ENCODE measurements around the gene CCDC69.

CCDC69 gene

DNA sequence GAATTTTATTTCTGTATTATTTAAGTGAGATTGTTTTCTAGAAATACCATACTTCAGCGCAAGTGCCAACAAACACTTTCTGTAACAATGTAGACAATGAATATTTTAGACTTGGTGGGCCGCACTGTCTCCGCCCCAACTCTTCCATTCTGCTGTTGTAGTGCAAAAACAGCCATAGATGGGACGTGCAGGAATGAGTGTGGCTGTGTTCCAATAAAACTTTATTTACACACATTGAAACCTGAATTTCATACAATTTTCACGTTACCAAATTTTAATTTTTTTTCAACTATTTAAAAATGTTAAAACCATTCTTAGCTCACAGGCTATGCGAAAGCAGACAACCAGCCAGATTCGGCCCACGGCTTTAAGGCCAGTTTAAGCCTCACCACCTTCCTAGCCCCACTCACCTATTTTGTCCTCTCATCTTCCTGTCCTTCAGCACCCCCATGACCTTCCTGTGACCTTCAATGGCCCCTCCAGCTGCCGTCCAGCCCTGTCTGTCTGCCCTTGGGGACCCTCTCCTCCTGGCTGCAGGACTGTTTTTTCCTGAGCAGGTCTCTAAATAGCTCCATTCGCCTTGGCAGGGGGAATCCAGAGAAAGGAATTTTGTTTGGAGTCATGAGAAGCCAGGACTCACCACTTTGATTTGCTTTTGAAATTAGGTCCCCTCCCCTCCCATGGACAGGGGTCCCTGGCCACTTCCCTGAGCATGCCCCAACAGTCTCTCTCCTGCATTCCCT lies 55.1 kb downstream of the CCDC69 start:
- no peak for DNase-seq (ENCODE audit: low spot score)
- no peak for FAIRE-seq

DNA sequence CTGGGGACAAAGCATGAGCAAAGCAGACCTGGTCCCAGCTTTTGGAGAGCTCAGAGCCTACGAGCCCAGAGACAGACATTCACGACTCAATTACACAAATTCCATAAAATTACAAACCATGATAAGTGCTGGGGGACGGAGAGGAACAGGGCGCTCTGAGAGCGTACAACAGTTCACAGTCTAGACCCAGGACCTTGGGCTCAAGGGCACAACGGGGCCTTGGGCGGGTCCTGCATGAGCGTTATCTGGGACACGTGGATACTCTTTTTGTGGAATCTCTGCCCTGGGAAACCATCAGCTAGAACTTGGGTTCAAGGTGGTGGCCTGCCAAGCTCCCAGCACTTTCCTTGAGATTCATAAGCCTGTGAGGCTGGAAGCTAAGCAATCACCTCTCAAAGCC lies 56.9 kb downstream of the CCDC69 start:
- no peak for DNase-seq (ENCODE audit: low spot score)
- FAIRE-seq = no peak

DNA sequence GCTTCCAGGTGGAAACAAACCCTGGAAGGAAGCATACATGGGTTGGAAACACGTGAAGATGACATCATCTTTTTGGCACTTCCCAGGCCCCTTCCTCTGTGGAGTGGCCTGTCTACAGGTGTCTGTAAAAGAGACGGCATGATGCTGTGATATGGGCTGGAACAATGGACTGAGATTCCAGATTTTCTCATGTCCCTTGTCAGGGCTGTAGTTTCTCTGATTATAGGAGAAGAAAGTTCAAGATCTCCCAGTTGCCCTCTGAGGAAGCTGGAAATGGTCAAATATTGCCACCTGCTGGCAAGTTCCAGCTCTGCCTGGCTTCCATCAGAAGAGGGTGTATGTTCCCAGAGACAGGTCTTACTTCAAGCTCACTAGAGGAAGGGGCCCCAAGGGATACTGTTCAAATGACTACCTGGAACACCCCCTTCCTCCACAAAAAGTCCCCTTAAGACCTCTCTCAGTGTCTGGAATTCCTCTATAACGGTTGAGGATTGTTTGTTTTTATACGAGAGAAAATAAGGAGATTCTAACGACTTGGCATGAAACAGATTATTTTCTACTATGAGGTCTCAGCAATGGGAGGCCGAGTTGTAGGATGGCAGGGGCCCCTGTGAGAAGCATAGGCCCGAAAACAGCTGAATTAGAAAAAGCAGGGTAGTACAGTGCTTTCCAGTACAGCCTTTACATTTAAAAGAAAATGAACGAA lies 59.1 kb downstream of the CCDC69 start:
- DNase-seq (ENCODE audit: low spot score) (peak; percentile 79), FAIRE-seq (no peak)

DNA sequence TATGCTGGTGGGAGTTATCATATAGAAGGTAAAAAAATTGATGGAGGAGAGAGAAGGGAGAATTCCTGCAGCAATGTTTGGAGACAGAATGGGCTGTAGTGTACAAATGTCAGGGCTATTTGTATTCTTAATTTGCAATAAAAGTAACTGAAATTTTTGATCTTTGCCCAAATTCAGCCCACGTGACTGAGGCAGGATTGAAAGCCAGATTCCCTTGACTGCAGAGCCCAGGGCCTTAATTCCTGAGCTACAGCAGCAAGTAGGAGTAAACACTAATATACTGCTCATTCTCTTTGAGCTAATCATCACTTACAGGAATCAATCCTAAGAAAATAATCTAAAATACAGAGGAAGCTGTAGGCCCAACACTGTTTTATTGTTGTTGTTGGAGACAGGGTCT lies 61.1 kb downstream of the CCDC69 start:
- no peak for DNase-seq (ENCODE audit: low spot score)
- no peak for FAIRE-seq

DNA sequence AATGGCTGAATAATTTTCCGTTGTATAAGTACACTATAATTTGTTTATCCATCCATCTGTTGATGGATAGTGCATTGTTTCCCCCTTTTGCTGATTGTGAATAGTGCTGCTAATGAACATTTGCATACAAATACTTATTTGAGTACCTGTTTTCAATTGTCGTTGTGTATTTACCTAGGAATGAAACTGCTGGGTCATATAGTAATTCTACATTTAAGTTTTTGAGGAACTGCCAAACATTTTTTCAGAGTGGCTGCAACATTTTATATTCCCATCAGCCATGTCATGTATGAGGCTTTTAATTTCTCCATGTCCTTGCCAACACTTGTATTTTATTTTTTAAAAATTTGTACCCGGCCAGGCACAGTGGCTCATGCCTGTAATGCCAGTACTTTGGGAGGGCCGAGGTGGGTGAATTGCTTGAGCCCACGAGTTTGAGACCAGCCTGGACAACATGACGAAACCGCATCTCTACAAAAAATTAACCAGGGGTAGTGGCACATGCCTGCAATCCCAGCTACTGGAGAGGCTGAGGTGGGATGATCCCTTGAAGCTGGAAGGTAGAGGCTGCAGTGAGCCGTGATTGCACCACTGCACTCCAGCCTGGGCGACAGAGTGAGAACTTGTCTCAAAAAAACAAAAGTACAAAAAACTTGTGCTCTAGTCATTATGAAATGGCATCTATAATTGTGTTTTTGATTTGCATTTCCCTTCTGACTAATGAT lies 64.1 kb downstream of the CCDC69 start:
- DNase-seq (ENCODE audit: low spot score) (no peak), FAIRE-seq (no peak)

DNA sequence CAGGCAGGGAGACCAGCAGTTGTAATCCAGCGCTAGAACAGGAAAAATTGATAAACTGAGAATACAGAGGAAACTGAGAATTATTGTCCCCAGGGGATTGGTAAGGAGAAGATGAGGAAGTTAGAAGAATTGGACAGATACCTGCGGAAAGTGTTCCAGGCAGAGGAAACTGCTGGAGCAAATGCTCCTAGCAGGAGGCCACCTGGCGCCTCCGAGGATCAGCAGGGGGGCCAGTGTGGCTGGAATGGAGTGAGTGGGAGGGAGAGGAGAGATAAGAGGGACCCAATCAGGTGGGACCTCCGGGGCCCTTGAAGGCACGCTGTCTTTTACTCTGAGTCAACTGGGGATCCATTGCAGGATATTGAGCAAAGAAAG lies 65.6 kb downstream of the CCDC69 start:
- DNase-seq (ENCODE audit: low spot score) (peak; percentile 20), FAIRE-seq (no peak)

DNA sequence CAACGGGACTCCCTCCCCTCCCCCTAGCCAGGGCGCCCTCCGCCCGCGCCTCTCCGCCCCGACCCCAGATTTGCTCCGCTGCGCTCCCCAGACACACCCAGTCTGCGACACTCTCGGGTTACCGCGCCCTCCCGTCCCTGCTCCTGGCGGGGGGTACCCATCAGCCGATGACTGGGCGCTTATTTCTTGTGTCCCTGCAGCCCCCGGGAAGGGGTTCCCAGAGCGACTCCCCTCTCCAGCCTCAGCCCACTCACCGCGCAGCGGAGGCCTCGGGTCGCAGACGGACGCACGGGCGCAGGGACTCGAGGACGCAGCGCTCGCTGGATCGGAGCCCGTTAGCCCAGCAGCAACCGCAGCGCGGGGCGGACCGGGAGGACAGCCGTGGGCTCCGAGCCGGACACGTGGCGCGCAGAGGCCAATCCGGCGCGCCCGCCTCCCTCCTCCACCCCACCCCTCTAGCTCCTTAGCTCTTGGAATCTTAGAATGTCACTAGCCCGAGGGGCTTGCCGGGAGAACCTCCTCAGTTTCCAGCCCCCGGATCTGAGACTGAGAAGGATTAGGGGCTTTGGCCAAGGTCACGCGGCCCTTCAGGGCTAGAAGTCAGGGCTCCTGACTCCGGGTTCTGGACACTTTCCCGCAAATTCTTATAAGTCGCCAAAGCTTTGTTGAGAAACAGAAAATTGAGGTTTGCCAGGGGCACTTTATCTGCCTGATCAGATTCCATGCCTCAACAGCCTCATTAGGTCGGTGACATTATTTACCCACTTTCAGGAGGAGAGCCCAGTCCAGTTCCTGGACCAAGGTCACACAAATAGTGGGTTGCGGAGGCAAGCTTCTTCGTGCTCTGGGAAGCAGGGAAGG lies 66.2 kb downstream of the CCDC69 start, which contains the start of gene ANXA6:
TSS of gene ANXA6 (minus strand) at position 354 of the 861 bp plus-strand sequence. CDS start 9,878 bp downstream, outside the sequence.
- DNase-seq (ENCODE audit: low spot score) = peak; percentile 94
- peak; percentile 87 for FAIRE-seq

DNA sequence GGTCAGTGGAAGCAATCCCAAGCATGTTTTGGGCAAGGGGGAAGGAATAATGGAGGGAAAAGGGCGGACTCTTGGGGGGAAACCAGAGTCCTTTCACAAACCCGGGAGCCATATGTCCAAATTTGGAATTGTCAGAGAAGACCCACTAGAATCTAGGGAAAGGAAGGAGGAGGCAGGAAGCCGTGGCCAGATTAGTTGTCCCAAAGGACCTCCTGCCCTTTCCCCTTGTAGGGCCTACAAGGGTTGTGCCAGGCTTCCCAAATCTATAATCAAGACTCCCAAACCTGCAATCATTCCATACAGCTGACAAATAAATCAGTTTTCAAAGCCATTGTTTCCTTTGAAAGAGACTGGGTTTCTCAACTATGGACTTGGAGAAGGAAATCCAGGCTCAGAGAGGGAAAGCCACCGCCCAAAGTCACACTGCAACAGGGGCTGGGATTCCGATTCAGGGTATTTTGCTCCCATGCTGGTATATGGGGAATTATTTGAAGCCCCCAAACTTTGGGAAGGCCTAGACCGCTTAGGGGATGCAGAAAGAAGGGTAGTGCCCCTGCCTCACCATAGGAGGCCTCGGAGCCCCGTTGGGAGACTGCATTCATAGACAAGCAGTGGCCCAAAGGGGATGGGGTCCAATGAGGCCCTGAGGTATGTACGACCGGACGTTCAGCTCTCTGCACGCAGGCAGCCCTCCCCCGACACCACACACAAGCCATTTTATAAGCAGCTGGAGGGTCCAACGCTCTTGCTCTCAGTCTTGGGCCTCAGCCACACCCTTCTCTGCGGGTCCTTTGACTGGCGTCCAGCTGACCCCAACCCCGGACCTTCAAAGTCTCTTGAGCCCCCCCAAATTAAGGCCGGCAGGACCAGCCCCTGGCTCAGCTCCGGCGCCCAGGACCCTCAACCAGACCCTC lies 67.1 kb downstream of the CCDC69 start:
- FAIRE-seq = no peak
- peak; percentile 38 for DNase-seq (ENCODE audit: low spot score)

DNA sequence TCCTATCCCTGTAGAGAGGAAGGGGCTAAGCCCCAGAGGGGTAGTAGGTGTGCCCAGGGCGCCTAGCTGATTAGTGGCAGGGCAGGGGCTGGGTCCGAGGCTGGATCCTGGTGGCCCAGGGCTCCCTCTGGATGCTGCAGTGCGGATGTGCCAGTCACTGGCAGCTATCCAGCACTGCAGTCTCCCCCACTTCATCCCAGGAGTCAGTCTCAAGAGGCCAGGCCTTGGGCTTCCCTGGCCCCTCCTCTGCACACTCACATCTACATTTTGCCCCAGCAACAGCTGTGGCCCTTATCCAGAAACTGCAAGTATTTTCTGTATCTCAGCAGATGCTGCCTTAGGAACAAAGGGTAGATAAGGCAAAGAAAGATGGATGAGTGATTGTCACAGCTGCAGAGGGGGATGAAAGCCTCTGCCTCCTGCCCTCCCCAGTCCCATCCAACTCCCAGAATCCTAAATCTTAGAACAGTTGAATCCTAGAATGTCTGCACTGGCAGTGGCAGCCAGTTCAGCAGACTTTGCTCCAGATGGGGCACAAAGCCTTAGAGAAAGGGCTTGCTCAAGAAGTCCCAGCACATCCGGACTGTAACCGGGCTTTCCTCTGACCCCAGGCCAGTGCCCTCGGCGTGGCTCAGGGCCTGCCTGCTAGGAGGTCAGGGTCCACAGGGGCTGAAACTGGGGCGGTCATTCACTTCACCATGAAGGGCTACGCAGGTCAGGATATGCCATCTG lies 68.0 kb downstream of the CCDC69 start:
- FAIRE-seq = no peak
- peak; percentile 46 for DNase-seq (ENCODE audit: low spot score)

DNA sequence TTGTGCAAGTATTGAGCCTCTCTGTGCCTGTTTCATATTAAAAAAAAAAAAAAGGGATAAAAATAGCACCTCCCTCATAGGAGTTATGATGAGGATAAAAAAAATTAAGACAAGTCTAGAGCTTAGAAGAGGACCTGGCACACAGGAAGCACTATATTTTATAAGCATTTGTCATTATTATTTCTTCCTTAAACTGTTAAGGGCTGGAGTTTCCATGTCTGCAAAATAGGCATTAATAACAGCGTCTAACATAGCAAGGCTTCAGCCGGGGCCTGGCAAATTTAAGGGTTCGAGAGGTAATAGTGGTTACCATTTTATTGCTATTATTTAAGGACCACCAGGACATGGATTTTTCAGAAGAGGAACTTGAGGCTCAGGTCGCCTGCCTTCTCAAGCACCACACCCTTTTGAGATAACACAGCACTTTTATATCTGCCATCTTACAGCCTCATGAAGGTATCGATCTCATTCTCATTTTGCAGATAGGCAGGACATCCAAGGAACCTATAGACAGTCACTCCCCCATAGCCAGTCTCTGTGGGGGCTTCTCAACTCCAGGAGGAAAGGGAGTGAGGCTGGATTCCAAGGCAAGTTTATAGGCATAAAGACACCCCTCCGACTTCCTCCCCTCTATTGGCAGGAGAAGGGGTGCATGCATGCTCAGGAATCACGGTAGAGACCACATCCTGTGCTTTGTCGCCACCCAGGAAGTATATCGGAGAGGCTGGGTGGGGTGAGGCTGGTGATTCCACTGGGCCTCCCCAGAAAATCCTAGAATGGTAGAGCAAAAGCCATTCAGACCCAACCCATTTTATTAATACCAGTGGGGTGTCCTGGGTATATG lies 68.7 kb downstream of the CCDC69 start:
- FAIRE-seq (no peak), DNase-seq (ENCODE audit: low spot score) (no peak)

DNA sequence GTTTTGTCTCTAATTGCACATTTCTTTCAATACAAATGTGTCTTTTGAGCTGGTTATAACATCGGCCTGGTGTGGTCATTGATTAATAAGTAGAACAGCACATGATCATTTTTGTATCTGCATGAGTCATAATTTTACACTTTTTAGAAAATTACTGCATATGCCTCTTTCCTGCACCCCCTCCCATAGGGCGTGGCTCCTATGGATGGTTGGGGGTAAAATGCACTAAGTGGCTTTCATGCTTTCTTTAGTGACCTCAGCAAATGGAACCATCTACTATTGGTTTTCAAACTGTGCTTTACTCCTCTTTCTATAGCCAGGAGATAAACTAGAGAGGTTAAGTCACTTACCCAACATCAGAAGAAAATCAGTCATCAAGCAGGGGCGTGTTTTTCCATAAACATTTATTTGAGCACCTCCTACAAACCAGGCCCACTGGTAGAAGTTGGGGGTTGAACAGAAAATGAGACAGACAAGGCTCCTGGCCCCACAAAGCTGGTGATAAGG lies 70.1 kb downstream of the CCDC69 start:
- no peak for FAIRE-seq

DNA sequence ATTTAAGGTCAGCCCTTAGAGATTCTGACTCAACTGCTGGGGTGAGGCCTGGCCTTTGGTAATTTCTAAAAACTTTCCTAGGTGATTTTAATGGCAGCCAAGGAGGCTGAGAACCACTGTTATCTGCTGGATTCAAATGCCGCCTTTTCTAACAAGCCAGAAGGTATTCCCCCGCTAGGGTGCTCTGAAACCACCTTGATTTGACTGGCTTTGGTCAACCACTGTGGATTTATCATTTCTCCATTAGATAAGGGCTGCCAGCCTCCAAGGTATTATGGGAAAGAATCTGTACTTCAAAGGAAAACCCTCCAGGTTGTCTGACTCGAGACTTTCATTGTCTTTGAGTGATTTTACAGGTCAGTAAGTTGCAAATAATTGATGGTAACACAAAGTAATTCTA lies 70.6 kb downstream of the CCDC69 start:
- DNase-seq (ENCODE audit: low spot score) (no peak), FAIRE-seq (no peak)

More for the DNA sequence above, 70.1 kb downstream of the CCDC69 start:
- DNase-seq (ENCODE audit: low spot score) = no peak

DNA sequence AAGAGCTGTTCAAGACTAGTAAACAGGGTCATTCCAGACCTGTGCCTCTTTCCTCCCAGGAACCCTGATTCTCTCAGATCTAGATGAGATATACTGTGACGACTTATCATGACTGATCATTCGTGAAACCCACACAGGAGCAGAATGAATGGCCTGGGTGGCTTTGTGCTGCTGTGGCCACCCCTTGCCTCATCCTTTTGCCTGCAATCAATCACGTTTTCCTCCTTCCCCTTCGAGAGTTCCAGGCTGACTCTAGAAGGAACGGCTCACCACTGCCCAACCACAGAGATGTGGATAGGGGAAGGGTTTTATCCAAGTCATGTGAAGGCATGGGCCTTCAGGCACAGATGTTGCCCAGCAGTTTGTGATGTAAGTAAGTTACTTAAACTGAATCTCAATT lies 72.1 kb downstream of the CCDC69 start:
- FAIRE-seq (no peak), DNase-seq (ENCODE audit: low spot score) (no peak)

DNA sequence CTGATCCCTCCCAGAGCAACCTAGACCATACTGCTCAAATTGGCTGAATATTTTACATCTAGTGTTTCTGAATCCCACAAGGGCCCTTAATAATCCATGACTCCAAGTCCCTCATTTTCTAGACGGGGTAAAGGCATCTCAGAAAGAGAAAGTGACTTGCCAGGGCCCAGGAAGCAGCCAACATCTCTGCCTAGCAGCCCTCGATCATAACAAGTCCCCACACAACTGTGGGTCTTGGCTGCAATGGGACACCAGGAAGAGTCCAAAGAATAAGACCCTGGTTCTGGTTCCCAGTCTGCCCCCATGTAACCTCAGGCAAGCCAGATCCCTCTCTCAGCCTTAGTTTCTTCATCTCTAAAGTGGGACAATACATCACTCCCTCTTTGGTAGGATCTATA lies 72.6 kb downstream of the CCDC69 start:
- DNase-seq (ENCODE audit: low spot score) (no peak), FAIRE-seq (no peak)

DNA sequence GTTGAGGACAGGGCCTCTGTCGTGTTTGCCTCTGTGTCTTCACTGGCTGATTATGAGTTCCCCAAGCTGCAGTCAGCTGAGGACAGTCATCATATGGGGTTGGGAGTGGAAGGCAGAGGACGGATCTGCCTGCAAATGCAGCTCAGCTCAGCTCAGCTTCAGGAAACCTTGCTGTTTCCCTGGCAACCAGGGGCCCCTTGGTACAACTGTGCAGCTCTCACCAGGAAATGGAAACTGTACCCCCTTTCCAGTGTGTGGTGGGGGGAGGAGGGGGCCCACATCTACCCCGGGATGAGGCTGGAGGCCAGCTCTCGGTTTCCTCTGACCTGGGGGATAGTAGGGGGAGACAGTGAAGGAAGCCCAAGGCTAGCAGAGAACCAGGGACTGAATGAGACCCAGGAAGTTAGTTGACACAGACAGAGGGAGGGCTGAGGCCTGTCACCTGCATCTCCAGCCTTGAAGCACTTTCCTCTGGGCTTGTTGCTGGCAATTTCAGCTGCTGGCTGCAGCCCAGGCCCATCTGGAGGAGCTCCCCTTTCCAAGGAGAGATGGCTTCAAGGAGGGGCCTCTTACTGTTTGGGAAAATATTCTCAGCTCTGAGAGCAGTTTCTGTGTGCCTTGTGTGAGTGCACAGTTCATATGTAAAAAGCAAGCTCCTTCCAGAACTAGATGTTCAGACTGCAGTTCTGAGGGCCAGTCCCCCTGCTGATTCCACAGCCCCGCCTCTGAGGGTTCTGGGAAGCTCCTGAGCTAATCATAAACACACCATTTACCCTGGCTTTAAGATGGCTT lies 73.2 kb downstream of the CCDC69 start:
- DNase-seq (ENCODE audit: low spot score) (no peak), FAIRE-seq (no peak)

DNA sequence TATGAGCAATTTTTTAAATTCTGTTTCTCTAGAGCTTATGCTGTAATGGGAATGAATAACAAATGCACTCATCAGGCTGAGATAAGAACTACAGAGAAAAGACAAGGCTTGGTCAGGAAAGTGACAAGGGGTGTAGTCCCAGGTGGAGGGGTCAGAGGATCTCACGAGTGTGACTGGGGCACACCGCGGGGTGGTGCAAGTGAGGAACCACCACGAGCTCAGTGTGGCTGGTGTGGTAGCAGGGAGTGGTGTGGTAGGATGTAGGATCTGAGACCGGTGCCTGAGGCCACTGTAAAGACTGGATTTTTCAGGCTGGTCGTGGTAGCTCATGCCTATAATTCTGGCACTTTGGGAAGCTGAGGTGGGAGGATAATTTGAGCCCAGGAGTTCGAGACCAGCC lies 75.3 kb downstream of the CCDC69 start:
- DNase-seq (ENCODE audit: low spot score) = no peak
- FAIRE-seq = no peak

DNA sequence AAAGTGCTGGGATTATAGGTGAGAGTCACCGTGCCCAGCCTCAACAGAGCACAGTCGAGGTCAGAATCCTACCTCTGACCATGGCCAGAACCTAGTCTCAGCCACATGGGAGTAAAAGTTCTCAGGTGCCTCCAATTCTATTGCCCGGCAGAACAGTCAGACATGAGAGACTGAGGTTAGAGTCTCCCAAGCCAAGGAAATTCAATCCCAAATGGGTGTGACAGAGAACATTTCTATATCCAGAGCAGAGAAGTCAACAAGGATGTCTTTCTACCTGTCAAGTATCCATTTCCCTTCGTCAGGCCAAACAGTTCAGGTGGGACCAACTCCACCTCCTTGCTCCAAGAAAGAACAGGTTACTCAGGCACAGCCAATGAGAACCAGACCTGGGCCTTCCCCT lies 76.9 kb downstream of the CCDC69 start:
- no peak for FAIRE-seq
- DNase-seq (ENCODE audit: low spot score) = no peak

DNA sequence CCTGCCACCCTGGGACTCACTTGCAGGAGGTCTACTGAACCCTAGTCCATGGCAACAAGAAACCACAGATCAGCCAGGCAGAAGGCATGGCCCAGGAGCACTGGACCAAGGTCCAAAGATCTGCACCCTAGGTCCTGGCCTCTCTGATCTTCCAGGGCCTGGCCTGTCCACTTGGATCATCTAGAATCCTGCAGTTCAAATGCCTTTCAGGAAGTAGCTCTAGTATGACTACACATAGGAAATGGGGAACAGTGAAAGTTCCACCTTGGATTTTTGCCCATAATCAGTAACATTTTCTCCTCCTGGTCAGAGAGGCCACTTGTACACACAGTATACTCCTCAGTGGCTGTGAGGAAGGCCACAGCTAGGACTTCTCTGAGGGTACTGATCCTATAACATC lies 77.8 kb downstream of the CCDC69 start:
- FAIRE-seq (no peak), DNase-seq (ENCODE audit: low spot score) (no peak)

Measured in urothelium cell line (cell line).